ENCODE data around the gene CAPS.

The CAPS gene

DNA sequence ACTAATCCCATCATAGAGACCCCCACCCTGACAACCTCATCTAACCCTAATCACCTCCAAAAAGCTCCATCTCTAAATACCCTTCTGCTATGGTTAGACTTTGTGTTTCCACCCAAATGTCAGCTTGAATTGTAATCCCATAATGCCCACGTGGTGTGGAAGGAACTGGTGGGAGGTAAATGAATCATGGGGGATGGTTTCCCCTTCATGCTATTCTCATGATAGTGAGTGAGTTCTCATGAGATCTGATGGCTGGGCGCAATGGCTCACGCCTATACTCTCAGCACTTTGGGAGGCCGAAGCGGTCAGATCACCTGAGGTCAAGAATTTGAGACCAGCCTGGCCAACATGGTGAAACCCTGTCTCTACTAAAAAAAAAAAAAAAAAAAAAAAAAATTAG, 6.8 kb upstream of the CAPS start:
- TF ChIP-seq, protein P1, sequence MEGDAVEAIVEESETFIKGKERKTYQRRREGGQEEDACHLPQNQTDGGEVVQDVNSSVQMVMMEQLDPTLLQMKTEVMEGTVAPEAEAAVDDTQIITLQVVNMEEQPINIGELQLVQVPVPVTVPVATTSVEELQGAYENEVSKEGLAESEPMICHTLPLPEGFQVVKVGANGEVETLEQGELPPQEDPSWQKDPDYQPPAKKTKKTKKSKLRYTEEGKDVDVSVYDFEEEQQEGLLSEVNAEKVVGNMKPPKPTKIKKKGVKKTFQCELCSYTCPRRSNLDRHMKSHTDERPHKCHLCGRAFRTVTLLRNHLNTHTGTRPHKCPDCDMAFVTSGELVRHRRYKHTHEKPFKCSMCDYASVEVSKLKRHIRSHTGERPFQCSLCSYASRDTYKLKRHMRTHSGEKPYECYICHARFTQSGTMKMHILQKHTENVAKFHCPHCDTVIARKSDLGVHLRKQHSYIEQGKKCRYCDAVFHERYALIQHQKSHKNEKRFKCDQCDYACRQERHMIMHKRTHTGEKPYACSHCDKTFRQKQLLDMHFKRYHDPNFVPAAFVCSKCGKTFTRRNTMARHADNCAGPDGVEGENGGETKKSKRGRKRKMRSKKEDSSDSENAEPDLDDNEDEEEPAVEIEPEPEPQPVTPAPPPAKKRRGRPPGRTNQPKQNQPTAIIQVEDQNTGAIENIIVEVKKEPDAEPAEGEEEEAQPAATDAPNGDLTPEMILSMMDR (IDR thresholded peaks at IDR 0.05; ENCODE audit: insufficient read depth, low read length, poor library complexity, severe bottlenecking): no peak
- no peak for TF ChIP-seq EZH2phosphoT487 (conservative IDR thresholded peaks at IDR 0.05; ENCODE audit: low read length)
- no peaks in the 10 kb centered on the region for H3K9me2 ChIP-seq (replicated peaks; ENCODE audit: insufficient read depth, low read length)
- no peak overlapping the region for H2AFZ ChIP-seq (ENCODE audit: low read depth, low read length, severe bottlenecking)
- H3K36me3 ChIP-seq (ENCODE audit: low read length): no peaks in the 10 kb centered on the region
- H3K27me3 ChIP-seq (ENCODE audit: low read length): no peaks in the 10 kb centered on the region
- H3K4me3 ChIP-seq (ENCODE audit: insufficient read depth, low read length, poor library complexity, severe bottlenecking): no peak overlapping the region
- H3K79me2 ChIP-seq (ENCODE audit: insufficient read depth, low read length): peaks cover 13% of the 10 kb centered on the region
- no peaks in the 10 kb centered on the region; the same call in 1 of the 2 replicates for H3F3A ChIP-seq (ENCODE audit: insufficient read depth)
- no peaks in the 10 kb centered on the region for H3K9me3 ChIP-seq (ENCODE audit: insufficient read depth, low read length)
- H3K27ac ChIP-seq (ENCODE audit: low read depth, low read length): no peak overlapping the region
- no peaks in the 10 kb centered on the region for H4K20me1 ChIP-seq (ENCODE audit: low read depth, low read length)
- H3K4me2 ChIP-seq (ENCODE audit: low read depth, low read length, poor library complexity, severe bottlenecking): no peak overlapping the region
- H3K9ac ChIP-seq (ENCODE audit: low read length): no peak overlapping the region

GRCh38 chr19:5908773-5909442, 5.1 kb upstream of the CAPS start:
- Histone ChIP-seq H3K4me2 (ENCODE audit: low read depth, low read length, poor library complexity, severe bottlenecking) (no peak overlapping the region), H2AFZ (ENCODE audit: low read depth, low read length, severe bottlenecking) (no peak overlapping the region), H3K79me2 (ENCODE audit: insufficient read depth, low read length) (no peaks in the 10 kb centered on the region), H3K27me3 (ENCODE audit: low read length) (no peaks in the 10 kb centered on the region), H3K9me3 (ENCODE audit: insufficient read depth, low read length) (no peaks in the 10 kb centered on the region), H3K27ac (ENCODE audit: low read depth, low read length) (no peak overlapping the region), H3K36me3 (ENCODE audit: low read length) (no peaks in the 10 kb centered on the region), H3F3A (ENCODE audit: insufficient read depth) (no peaks in the 10 kb centered on the region; the same call in 1 of the 2 replicates), H4K20me1 (ENCODE audit: low read depth, low read length) (no peaks in the 10 kb centered on the region), H3K9me2 (replicated peaks; ENCODE audit: insufficient read depth, low read length) (no peaks in the 10 kb centered on the region), H3K9ac (ENCODE audit: low read length) (no peak overlapping the region), H3K4me3 (ENCODE audit: insufficient read depth, low read length, poor library complexity, severe bottlenecking) (no peak overlapping the region)
- TF ChIP-seq EZH2phosphoT487 (conservative IDR thresholded peaks at IDR 0.05; ENCODE audit: low read length): no peak
- TF ChIP-seq, protein P1 (IDR thresholded peaks at IDR 0.05; ENCODE audit: insufficient read depth, low read length, poor library complexity, severe bottlenecking): no peak

GRCh38 chr19:5910638-5910907, 3.5 kb upstream of the CAPS start:
- TF ChIP-seq, protein P1 (IDR thresholded peaks at IDR 0.05; ENCODE audit: insufficient read depth, low read length, poor library complexity, severe bottlenecking): no peak
- no peak for TF ChIP-seq EZH2phosphoT487 (conservative IDR thresholded peaks at IDR 0.05; ENCODE audit: low read length)
- Histone ChIP-seq H3K27ac (ENCODE audit: low read depth, low read length) (no peak overlapping the region), H3K9ac (ENCODE audit: low read length) (no peak overlapping the region), H2AFZ (ENCODE audit: low read depth, low read length, severe bottlenecking) (no peak overlapping the region), H3K4me2 (ENCODE audit: low read depth, low read length, poor library complexity, severe bottlenecking) (no peak overlapping the region), H3K4me3 (ENCODE audit: insufficient read depth, low read length, poor library complexity, severe bottlenecking) (no peak overlapping the region), H3F3A (ENCODE audit: insufficient read depth) (no peaks in the 10 kb centered on the region; the same call in 1 of the 2 replicates), H3K9me2 (replicated peaks; ENCODE audit: insufficient read depth, low read length) (no peaks in the 10 kb centered on the region), H3K79me2 (ENCODE audit: insufficient read depth, low read length) (no peaks in the 10 kb centered on the region), H3K9me3 (ENCODE audit: insufficient read depth, low read length) (no peaks in the 10 kb centered on the region), H3K36me3 (ENCODE audit: low read length) (no peaks in the 10 kb centered on the region), H3K27me3 (ENCODE audit: low read length) (no peaks in the 10 kb centered on the region), H4K20me1 (ENCODE audit: low read depth, low read length) (no peaks in the 10 kb centered on the region)

Data from SU-DHL-6 (cell line).